HL-60/S4 (cell line): Measurements from ENCODE around the gene TMEM131.
"Not testable (repeated sequence)": the region's sequence is repeated elsewhere in the genome, so short reads cannot be mapped to it uniquely, and the experiment has no call there.

Experiments used
- in situ Hi-C: fragments of 300-500 bp; cut with MboI; formaldehyde crosslinking; loops from 2 replicates; pipeline ENCODE4 v1.14.3; 2022; ENCODE audit warnings: low sequenced_read_pairs

Gene TMEM131

DNA sequence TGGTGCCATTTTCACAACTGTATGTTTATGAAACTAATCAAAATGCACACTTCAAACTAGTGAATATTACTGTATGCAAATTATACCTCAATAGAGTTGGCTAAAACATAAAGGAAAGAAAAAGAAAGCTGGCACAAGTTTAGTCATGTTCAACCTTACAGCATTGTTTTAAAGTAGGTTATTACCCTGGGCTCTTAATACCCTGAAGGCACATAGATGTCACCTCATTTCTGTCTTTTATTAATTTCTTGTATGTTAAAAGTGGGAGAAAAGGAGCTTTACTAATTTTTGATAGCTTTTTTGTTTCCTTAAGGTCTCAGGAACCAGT, 32.7 kb downstream of the TMEM131 start:
- in situ Hi-C loops = no loop called here

- in situ Hi-C loops = no loop called here
These were observed 34.2 kb downstream of the TMEM131 start for GRCh38 chr2:97961534-97961933.

- in situ Hi-C loops = no loop called here
These were observed 37.6 kb downstream of the TMEM131 start for GRCh38 chr2:97958184-97958583.

DNA sequence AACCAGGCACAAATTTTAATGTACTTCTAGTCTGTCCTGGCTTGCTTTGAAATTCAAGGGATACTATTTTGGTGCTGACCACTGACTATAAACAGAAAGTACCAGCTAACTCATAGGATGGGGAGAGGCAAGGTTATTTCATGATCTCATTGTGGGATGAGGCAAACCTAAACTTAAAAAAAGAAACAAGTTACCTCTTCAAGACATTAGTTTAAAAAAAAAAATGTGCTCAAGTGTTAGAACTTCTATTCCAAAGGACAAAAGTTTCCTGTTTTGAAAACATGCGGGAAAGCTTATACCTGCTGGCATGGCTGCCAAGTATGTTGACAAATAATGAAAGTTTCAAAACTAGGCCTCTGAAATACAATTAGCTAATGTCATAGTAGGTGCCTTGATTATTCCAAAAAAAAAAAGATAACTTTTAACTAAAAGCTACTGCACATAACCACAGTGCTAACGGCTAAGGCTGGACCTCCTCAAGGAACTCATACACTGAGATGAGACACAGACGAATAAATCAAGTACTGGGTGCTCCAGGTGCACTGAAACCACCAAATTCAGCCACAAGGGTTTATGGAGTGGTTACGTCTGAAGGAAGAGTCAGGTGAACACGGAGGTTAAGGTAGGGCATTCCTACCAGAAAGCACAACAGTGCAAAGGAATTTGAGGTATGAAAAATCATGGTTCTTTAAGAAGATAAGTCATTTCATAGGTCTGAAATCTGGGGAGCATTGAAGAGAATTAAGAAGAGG, 38.1 kb downstream of the TMEM131 start:
- in situ Hi-C loops = no loop called here

DNA sequence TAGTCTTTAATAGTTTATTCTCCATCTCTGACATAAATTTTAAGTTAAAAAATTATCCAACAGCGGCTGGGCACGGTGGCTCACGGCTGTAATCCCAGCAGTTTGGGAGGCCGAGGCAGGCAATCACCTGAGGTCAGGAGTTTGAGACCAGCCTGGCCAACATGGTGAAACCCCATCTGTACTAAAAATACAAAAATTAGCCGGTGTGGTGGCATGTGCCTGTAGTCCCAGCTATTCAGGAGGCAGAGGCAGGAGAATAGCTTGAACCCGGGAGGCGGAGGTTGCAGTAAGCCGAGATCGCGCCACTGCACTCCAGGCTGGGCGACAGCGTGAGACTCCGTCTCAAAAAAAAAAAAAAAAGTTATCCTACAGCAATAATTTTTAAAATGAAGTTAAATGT, 39.0 kb downstream of the TMEM131 start:
- in situ Hi-C loops = not testable (repeated sequence)

DNA sequence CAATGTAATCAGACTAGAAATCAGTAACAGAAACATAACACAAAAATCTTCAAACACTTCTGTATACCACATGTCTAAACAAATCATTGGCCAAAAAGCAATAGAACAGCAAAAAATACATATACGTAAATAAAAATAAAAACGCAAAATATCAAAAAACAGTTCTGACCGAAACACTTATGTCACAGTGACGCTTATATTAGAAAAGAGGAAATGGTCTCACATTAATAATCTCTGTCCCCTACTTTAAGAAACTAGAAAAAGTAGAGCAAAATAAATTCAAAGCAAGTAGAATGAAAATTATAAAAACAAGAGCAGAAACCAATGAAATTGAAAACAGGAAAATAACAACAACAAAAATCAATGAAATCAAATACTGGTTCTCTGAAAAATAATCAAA, 41.9 kb downstream of the TMEM131 start:
- in situ Hi-C loops = no loop called here

GRCh38 chr2:97952357-97952756, 43.4 kb downstream of the TMEM131 start:
- in situ Hi-C loops = no loop called here

DNA sequence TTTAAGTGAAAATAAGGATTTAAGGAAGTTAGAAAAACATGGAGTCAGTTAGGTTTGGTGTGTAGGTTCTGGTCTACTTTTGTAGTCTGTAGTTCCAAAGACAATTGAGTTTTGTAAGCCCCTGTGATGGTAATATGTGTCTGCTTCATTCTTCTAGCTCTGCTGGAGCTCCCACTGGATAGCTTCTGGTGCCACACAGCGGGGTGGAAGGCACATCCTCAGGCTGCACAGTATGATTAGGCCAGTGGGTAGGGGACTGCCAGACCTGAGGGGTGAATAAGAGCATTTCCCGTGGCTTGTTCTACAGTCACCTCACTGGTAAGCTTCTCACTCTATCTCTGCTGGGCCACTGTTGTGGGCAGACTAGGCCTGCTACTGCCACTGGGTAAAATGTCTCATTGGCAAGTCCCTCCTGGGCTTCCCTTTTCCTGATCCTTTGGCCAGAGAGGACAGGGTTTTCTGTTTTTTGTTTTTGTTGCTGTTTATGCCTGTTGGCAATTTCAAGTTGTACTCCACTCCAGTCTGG, 44.5 kb downstream of the TMEM131 start:
- in situ Hi-C loops = no loop called here

DNA sequence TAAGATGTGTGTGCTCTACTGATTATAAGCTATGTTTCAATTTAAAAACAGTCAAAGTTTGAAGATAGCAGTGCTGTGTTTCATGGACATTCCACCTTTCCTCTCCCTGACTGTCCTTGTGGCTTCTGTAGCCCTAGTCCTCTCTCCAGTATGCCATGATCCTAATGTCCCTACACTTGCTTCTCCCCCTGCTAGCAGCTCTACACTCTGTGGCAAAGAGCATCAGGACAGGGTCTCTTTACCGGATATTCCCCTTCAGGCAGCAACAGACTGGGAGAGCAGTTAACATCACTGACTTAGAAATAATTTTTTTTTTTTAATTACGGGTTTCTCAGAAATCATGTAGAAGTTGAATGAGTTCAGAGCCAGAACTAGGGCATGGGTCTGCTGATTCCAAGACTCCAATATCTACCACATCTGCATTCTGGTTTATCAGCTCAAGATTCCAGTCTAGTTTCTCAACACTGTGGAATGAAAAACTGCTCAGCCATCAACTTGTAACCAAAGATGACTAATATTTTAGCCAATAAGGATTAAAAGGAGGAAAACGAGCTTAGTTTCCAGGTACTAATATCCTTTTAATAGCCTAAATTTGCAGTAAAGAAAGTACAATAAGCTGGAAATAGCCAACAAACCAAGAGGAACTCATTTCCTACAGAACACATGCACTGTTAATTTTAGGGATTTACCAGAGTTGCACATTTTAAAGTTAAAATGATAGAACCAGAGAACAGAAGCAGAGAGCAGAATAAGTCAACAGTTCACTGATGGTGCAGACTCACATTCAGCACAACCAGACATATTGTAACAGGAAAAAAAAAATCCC, 45.2 kb downstream of the TMEM131 start:
- in situ Hi-C loops = no loop called here

- in situ Hi-C loops = no loop called here
These were observed 46.8 kb downstream of the TMEM131 start for GRCh38 chr2:97948926-97949325.

- in situ Hi-C loops = no loop called here
These were observed 50.0 kb downstream of the TMEM131 start for GRCh38 chr2:97945791-97946190.

GRCh38 chr2:97936881-97937280, 58.9 kb downstream of the TMEM131 start:
- in situ Hi-C loops = no loop called here

GRCh38 chr2:97936199-97936598, 59.5 kb downstream of the TMEM131 start:
- in situ Hi-C loops = no loop called here

DNA sequence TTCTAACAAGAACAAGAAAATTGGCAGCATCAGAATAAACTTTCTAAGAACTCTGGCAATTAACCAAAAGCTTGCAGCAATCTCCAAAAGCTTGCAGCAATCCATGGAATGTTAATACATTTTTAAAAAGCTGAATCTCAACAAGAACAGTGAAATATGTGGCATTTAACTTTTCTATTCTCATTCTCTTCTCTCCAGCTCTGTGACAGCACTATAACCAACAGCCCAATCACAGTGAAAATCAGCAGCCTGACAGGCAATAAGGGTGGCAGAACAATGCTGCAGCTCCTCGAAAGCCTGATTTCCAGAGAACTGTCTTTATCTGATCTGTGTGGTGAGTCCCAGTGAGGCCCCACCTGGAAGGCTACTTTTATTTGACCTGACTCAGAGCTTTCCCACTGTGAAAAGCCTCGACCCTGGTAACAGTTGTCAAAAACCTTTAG, 60.0 kb downstream of the TMEM131 start:
- in situ Hi-C loops = no loop called here

DNA sequence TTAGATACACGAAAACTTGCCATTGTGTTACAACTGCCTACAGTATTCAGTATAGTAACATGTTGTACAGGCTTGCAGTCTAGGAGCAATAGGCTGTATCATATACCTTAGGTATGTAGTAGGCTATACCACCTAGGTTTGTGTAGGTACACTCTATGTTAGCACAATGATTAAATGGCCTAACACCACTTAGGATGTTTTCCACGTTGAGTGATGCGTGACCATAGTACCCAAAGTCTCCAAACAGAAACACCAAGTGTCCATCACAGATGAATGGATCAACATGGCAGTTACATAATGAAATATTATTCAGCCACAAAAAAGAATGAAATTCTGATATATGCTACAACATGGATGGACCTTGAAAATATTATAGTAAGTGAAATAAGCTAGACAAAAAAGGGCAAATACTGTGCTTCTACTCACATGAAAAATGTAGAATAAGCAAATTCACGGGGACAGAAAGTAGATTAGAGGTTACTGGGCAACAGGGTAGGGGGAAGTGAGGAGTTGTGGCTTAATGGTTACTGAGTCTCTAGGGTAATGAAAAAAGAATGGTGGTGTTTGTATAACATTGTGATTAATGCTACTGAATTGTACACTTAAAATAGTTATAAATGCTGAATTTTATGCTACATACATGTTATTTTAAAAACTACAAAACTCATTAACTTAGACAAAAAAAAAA, 62.6 kb downstream of the TMEM131 start:
- in situ Hi-C loops = no loop called here

DNA sequence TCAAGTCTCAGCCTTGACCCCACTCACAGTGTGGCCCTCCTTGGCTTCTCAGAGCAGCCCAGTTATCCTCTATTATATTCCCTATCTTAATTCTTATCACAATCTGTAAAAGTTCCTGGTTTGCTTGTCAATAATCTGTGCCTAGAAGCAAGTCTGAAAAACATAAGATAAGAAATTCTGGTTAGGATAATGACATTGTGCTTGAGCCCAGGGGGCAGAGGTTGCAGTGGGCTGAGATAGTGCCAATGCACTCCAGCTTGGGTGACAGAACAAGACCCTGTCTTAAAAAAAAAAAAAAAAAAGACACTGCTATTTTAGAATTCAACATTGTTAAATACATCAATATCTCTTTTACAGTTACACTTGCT, 63.9 kb downstream of the TMEM131 start:
- in situ Hi-C loops = no loop called here

DNA sequence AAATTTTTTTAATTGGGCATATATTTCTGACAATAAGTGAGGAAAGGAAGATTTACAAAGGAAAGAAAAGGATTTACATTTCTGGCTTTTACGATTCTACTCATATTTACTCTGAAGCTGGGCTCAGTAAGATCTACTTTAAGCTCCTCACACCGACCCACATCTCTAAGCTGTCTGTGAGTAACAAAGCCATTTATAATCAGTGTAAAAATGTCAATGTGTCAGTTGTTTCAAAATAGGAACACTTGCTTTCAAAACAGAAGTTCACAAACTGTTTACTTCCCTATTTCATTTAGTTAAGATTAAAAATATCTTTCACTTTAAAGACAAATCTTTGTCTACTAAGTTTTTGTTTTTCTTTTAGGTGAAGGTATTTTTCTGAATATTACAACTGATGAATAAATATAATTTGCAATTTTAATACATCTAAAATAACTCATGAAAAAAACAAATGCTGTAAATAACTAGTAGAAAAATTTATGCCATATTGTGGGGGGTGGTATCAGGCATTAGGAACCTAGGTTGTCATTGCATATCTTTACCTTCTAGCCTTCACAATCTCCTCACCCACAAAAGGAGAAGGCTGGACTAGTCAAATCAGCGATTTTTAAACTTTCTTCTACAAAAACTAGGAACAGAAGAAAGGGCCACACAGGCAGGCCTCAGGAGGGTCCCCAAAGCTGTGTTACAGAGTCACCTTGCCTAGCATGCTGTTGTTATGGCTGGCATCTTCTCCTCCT, 64.5 kb downstream of the TMEM131 start:
- in situ Hi-C loops = no loop called here

DNA sequence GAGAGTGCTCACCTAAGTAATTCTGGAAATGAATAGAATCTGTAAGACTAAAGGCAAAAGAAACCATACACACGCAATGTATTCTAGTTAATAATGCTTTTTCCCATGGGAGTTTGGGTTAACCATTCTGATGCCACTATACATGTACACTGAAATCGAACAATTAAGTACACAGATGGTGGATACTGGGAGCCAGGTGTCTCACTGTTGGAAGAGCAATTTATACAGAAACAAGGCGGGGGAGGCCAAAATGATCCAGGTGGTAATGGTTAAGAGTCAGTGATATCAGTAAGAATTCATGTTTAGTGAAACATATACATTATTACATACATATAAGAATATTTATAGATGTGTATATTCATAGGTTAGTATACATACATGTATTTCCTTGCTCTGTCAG, 67.2 kb downstream of the TMEM131 start:
- in situ Hi-C loops = no loop called here

- in situ Hi-C loops = no loop called here
These were observed 68.8 kb downstream of the TMEM131 start for GRCh38 chr2:97926946-97927345.

GRCh38 chr2:97924194-97924593, 71.6 kb downstream of the TMEM131 start:
- in situ Hi-C loops = no loop called here

- in situ Hi-C loops = no loop called here
These were observed 75.9 kb downstream of the TMEM131 start for GRCh38 chr2:97919858-97920257.
